ENCODE data around the gene UGGT1. TPM values are rescaled to one million over a fixed set of nuclear protein-coding genes. Genes with fewer than 3 reads are reported as not detected.

Gene UGGT1
- total and polyA plus RNA-seq, 7 donors, result 1.8 to 47.9 (median 21.5) TPM

- Histone ChIP-seq H3K9me3 (no peaks in the 10 kb centered on the region), H3K27ac (peak overlapping the region; percentile 70 to 84 (median 80)), H3K27me3 (no peaks in the 10 kb centered on the region), H3K36me3 (no peaks in the 10 kb centered on the region), H3K4me3 (peak overlapping the region; percentile 49 to 84 (median 74)), H3K4me1 (peaks cover 0 to 31% (median 24%) of the 10 kb centered on the region in 4 donors)
- DNase-seq, result peak; percentile 92
- WGBS, 2 donors, result 0% methylated on average over 84 of the region's 84 CpGs
- peak; percentile 64 to 95 (median 80) for TF ChIP-seq CTCF (IDR thresholded peaks at IDR 0.05)
- no peak for TF ChIP-seq POLR2A (IDR thresholded peaks at IDR 0.05)
- no peak for TF ChIP-seq POLR2AphosphoS5 (IDR thresholded peaks at IDR 0.05)
- intact Hi-C loops (cut with DNase I), result loop anchor here (2.0 to 10.0 kb wide), 4 partner anchors 36 to 138 kb away; partner anchors contain the start of gene UGGT1
These were observed 142.2 kb downstream of the UGGT1 start for GRCh38 chr2:128232965-128233789.

- Histone ChIP-seq H3K9me3 (no peaks in the 10 kb centered on the region), H3K4me1 (peaks cover 0 to 31% (median 24%) of the 10 kb centered on the region in 4 donors), H3K27me3 (no peaks in the 10 kb centered on the region), H3K4me3 (peak overlapping the region in 3 of 4 donors; percentile 71 to 84 (median 76)), H3K27ac (peak overlapping the region in 1 of 4 donors; percentile 84), H3K36me3 (no peaks in the 10 kb centered on the region)
- DNase-seq, result no peak
- intact Hi-C loops (cut with DNase I), result loop anchor here (2.0 to 10.0 kb wide), 4 partner anchors 37 to 139 kb away; partner anchors contain the start of gene UGGT1
- WGBS, 2 donors, result 31 to 48% methylated on average over 11 of the region's 11 CpGs
- TF ChIP-seq POLR2AphosphoS5 (IDR thresholded peaks at IDR 0.05) (no peak), CTCF (IDR thresholded peaks at IDR 0.05) (peak in 1 of 4 experiments; percentile 41), POLR2A (IDR thresholded peaks at IDR 0.05) (no peak), EP300 (IDR thresholded peaks at IDR 0.05) (no peak)
These were observed 142.9 kb downstream of the UGGT1 start for GRCh38 chr2:128233790-128234395.

- TF ChIP-seq EP300 (IDR thresholded peaks at IDR 0.05) (no peak), POLR2AphosphoS5 (IDR thresholded peaks at IDR 0.05) (no peak)
- intact Hi-C loops (cut with DNase I), result loop anchor here (5.0 to 10.0 kb wide), 4 partner anchors 37 to 140 kb away; partner anchors contain the start of gene UGGT1
- Histone ChIP-seq H3K4me3 (no peak overlapping the region), H3K27me3 (no peaks in the 10 kb centered on the region), H3K4me1 (peaks cover 0 to 31% (median 24%) of the 10 kb centered on the region in 4 donors), H3K27ac (no peak overlapping the region), H3K9me3 (no peaks in the 10 kb centered on the region), H3K36me3 (no peaks in the 10 kb centered on the region)
- DNase-seq, result no peak
- WGBS, 2 donors, result 85 to 87% methylated on average over 5 of the region's 5 CpGs
These were observed 143.6 kb downstream of the UGGT1 start for GRCh38 chr2:128234613-128235012.

- TF ChIP-seq EP300 (IDR thresholded peaks at IDR 0.05), result no peak
- H3K9me3 ChIP-seq, result no peaks in the 10 kb centered on the region
- intact Hi-C loops (cut with DNase I), result loop anchor here (5.0 to 10.0 kb wide), 2 partner anchors 87 to 141 kb away; partner anchors contain the start of gene UGGT1
- H3K4me3 ChIP-seq, result no peak overlapping the region
- H3K4me1 ChIP-seq, result peaks cover 0 to 31% (median 24%) of the 10 kb centered on the region in 4 donors
- 92 to 93% methylated on average over 8 of the region's 8 CpGs for WGBS, 2 donors
- no peak for DNase-seq
- no peaks in the 10 kb centered on the region for H3K36me3 ChIP-seq
- no peak overlapping the region for H3K27ac ChIP-seq
- H3K27me3 ChIP-seq, result no peaks in the 10 kb centered on the region
These were observed 144.6 kb downstream of the UGGT1 start for GRCh38 chr2:128235581-128235980.

GRCh38 chr2:128236491-128237035, 145.6 kb downstream of the UGGT1 start:
- no peak for DNase-seq
- TF ChIP-seq POLR2AphosphoS5 (IDR thresholded peaks at IDR 0.05) (peak in 1 of 4 donors; percentile 32), POLR2A (IDR thresholded peaks at IDR 0.05) (no peak), EP300 (IDR thresholded peaks at IDR 0.05) (peak in 1 of 4 donors; percentile 39)
- Histone ChIP-seq H3K4me1 (peaks cover 0 to 31% (median 24%) of the 10 kb centered on the region in 4 donors), H3K4me3 (no peak overlapping the region), H3K9me3 (no peaks in the 10 kb centered on the region), H3K27me3 (no peaks in the 10 kb centered on the region), H3K27ac (peak overlapping the region; percentile 2 to 85 (median 48)), H3K36me3 (no peaks in the 10 kb centered on the region)
- intact Hi-C loops (cut with DNase I), result loop anchor here (5.0 to 10.0 kb wide), 2 partner anchors 86 to 142 kb away; partner anchors contain the start of gene UGGT1
- WGBS, 2 donors, result 91 to 92% methylated on average over 8 of the region's 8 CpGs
